H1 (cell line): ENCODE data around the gene NETO2. TPM values are rescaled to one million over a fixed set of nuclear protein-coding genes. Genes with fewer than 3 reads are reported as not detected.

Source experiments
- CTCF ChIA-PET: fragments of 300-600 bp; sonication (Branson Sonifier 250); formaldehyde crosslinking; loops from one replicate; lab custom pipeline; 2021; ENCODE audit not compliant: partially characterized antibody; lab: Charles Lee
- POLR2A ChIA-PET: fragments of 300-600 bp; sonication (Branson Sonifier 250); formaldehyde crosslinking; loops from one replicate; lab custom pipeline; 2021; ENCODE audit warnings: inconsistent platforms; ENCODE audit not compliant: partially characterized antibody; lab: Charles Lee
- DNase-seq, 2 experiments: peaks; one replicate each; pipeline versions ENCODE4 v3.0.0 to v3.0.0-alpha.2; 2010 to 2022; ENCODE audit warnings: low spot score in 2 of 2, low read depth in 1 of 2, mixed read lengths in 1 of 2
- FAIRE-seq: peaks from 2 replicates; lab custom pipeline; 2011; peaks lifted over from hg19 to GRCh38; lab: Jason Lieb, UNC
- H2AFZ ChIP-seq: 2 replicates; pipeline ENCODE4 v1.8.1; 2012; ENCODE audit warnings: low read length, inconsistent platforms
- H2AK5ac ChIP-seq: 2 replicates; pipeline ENCODE4 v1.6.1; 2013; ENCODE audit warnings: low read depth, low read length
- H2BK120ac ChIP-seq: replicated peaks from 2 replicates; pipeline ENCODE3; 2013; ENCODE audit warnings: low read depth, low read length, inconsistent platforms
- H2BK12ac ChIP-seq: 2 replicates; pipeline ENCODE4 v1.6.1; 2013; ENCODE audit warnings: low read depth, low read length
- H2BK15ac ChIP-seq: 2 replicates; pipeline ENCODE4 v1.6.1; 2013; ENCODE audit warnings: low read length
- H2BK20ac ChIP-seq: 2 replicates; pipeline ENCODE4 v1.6.1; 2013; ENCODE audit warnings: low read length
- H2BK5ac ChIP-seq: 2 replicates; pipeline ENCODE4 v1.6.1; 2013; ENCODE audit warnings: low read depth, low read length
- H3K14ac ChIP-seq: 2 replicates; pipeline ENCODE4 v1.6.1; 2013; ENCODE audit warnings: inconsistent platforms; ENCODE audit not compliant: insufficient read length
- H3K18ac ChIP-seq: 2 replicates; pipeline ENCODE4 v1.6.1; 2013; ENCODE audit warnings: low read length; ENCODE audit errors: extremely low read depth
- H3K23ac ChIP-seq: 2 replicates; pipeline ENCODE4 v1.6.1; 2013; ENCODE audit warnings: inconsistent platforms; ENCODE audit not compliant: insufficient read length
- H3K23me2 ChIP-seq: 2 replicates; pipeline ENCODE4 v1.6.1; 2013; ENCODE audit warnings: low read depth, low read length
- H3K27ac ChIP-seq: 2 replicates; pipeline ENCODE4 v1.6.1; 2011; ENCODE audit warnings: low read depth, low read length, inconsistent platforms
- H3K27me3 ChIP-seq, 4 experiments: replicated peaks in 1 of 4; 1 replicate in 1 of 4; 2 replicates in 3 of 4; pipeline versions ENCODE4 v1.6.1 to v1.8.1; 2011 to 2013; ENCODE audit warnings: low read length in 3 of 4, mild to moderate bottlenecking in 3 of 4, inconsistent platforms in 2 of 4, mixed read lengths in 2 of 4, moderate library complexity in 1 of 4; ENCODE audit not compliant: control insufficient read depth in 3 of 4, insufficient read depth in 3 of 4; ENCODE audit errors: extremely low read depth in 1 of 4
- H3K36me3 ChIP-seq, 4 experiments: 2 replicates each; pipeline versions ENCODE4 v1.6.1 to v1.8.1; 2011 to 2013; ENCODE audit warnings: mild to moderate bottlenecking in 4 of 4, low read length in 3 of 4, moderate library complexity in 2 of 4, control low read depth in 1 of 4, inconsistent platforms in 1 of 4; ENCODE audit not compliant: insufficient read depth in 4 of 4, control insufficient read depth in 2 of 4
- H3K4ac ChIP-seq: replicated peaks from 2 replicates; pipeline ENCODE3; 2013; ENCODE audit warnings: low read length, low read depth, mixed read lengths, inconsistent platforms; ENCODE audit not compliant: insufficient read length
- H3K4me1 ChIP-seq, 4 experiments: replicated peaks in 1 of 4; 1 replicate in 1 of 4; 2 replicates in 3 of 4; pipeline versions ENCODE4 v1.6.1 to v1.8.1; 2011 to 2013; ENCODE audit warnings: low read length in 3 of 4, inconsistent platforms in 2 of 4, mixed read lengths in 1 of 4; ENCODE audit not compliant: insufficient read depth in 4 of 4, control insufficient read depth in 3 of 4
- H3K4me2 ChIP-seq, 2 experiments: 2 replicates each; pipeline versions ENCODE4 v1.6.1 to v1.8.1; 2011 to 2013; ENCODE audit warnings: low read depth in 2 of 2, low read length in 2 of 2, control low read depth in 1 of 2, inconsistent platforms in 1 of 2, mild to moderate bottlenecking in 1 of 2; ENCODE audit not compliant: insufficient read depth in 1 of 2
- H3K4me3 ChIP-seq, 4 experiments: fragments of 200-600, 300-600 bp in 1 of 4; sonication (generic), shearing (Covaris generic), sonication (Bioruptor Twin) in 1 of 4; 2 replicates each; pipeline versions ENCODE4 v1.5.1 to v1.8.1; 2011 to 2016; ENCODE audit warnings: low read length in 4 of 4, low read depth in 3 of 4, control low read depth in 2 of 4, inconsistent platforms in 2 of 4, mild to moderate bottlenecking in 2 of 4, mixed read lengths in 1 of 4, moderate library complexity in 1 of 4; ENCODE audit not compliant: insufficient read depth in 2 of 4; ENCODE audit errors: extremely low read depth in 1 of 4
- H3K56ac ChIP-seq: replicated peaks from 2 replicates; pipeline ENCODE3; 2013; ENCODE audit warnings: low read depth, mild to moderate bottlenecking, mixed read lengths, low read length, inconsistent platforms; ENCODE audit not compliant: insufficient read length
- H3K79me1 ChIP-seq: 2 replicates; pipeline ENCODE4 v1.6.1; 2013; ENCODE audit warnings: low read depth, low read length, control low read depth
- H3K79me2 ChIP-seq, 2 experiments: 2 replicates each; pipeline versions ENCODE4 v1.6.1 to v1.8.1; 2012 to 2013; ENCODE audit warnings: low read length in 2 of 2, mild to moderate bottlenecking in 2 of 2, inconsistent platforms in 1 of 2; ENCODE audit not compliant: insufficient read depth in 2 of 2, control insufficient read depth in 1 of 2
- H3K9ac ChIP-seq, 4 experiments: replicated peaks in 1 of 4; 1 replicate in 1 of 4; 2 replicates in 3 of 4; pipeline versions ENCODE4 v1.6.1 to v1.8.1; 2011 to 2013; ENCODE audit warnings: low read depth in 3 of 4, low read length in 3 of 4, control low read depth in 2 of 4, mild to moderate bottlenecking in 2 of 4, moderate library complexity in 2 of 4, inconsistent platforms in 1 of 4; ENCODE audit errors: extremely low read depth in 1 of 4
- H3K9me3 ChIP-seq, 2 experiments: 2 replicates each; pipeline versions ENCODE4 v1.6.1 to v1.8.1; 2012 to 2013; ENCODE audit warnings: mild to moderate bottlenecking in 2 of 2, moderate library complexity in 2 of 2, control low read depth in 1 of 2, inconsistent platforms in 1 of 2, low read depth in 1 of 2, low read length in 1 of 2, mixed read lengths in 1 of 2; ENCODE audit not compliant: insufficient read depth in 2 of 2
- H4K20me1 ChIP-seq, 2 experiments: replicated peaks in 1 of 2; 2 replicates each; pipeline versions ENCODE3 to v1.8.1; 2011 to 2013; ENCODE audit warnings: inconsistent platforms in 2 of 2, low read length in 2 of 2, mild to moderate bottlenecking in 1 of 2; ENCODE audit not compliant: insufficient read depth in 2 of 2, control insufficient read depth in 1 of 2
- H4K5ac ChIP-seq: 2 replicates; pipeline ENCODE4 v1.6.1; 2013; ENCODE audit warnings: low read length, low read depth, mixed read lengths, inconsistent platforms; ENCODE audit not compliant: insufficient read length
- H4K8ac ChIP-seq: 2 replicates; pipeline ENCODE4 v1.8.0; 2013; ENCODE audit warnings: mild to moderate bottlenecking, moderate library complexity, low read length, inconsistent platforms; ENCODE audit not compliant: insufficient read depth; ENCODE audit errors: extremely low read depth
- H4K91ac ChIP-seq: replicated peaks from 2 replicates; pipeline ENCODE3; 2013; ENCODE audit warnings: low read length, mixed read lengths, inconsistent platforms; ENCODE audit not compliant: insufficient read length
- ATF2 ChIP-seq: IDR thresholded peaks from 2 replicates; pipeline ENCODE4 v1.6.1; 2012; ENCODE audit warnings: low read length, inconsistent platforms
- GTF2F1 ChIP-seq: IDR thresholded peaks from 2 replicates; pipeline ENCODE4 v1.6.1; 2012; ENCODE audit warnings: low read depth, low read length, improper control_type of control experiment, borderline replicate concordance
- SAP30 ChIP-seq: fragments of 300-600 bp; sonication (generic); IDR thresholded peaks from 2 replicates; pipeline ENCODE4 v1.7.1; 2012; ENCODE audit warnings: low read length, moderate library complexity, mild to moderate bottlenecking, inconsistent platforms; ENCODE audit not compliant: insufficient read depth, insufficient replicate concordance
- SIX5 ChIP-seq: IDR thresholded peaks from 2 replicates; pipeline ENCODE4 v1.6.1; 2011; ENCODE audit warnings: mild to moderate bottlenecking, low read depth, low read length
- WGBS, 2 experiments: shearing (Covaris generic) in 1 of 2; methylation state at CpG; one replicate each; pipeline versions ENCODE4 v1.1.6 to v1.1.7; 2013 to 2015; ENCODE audit warnings: low lambda C conversion rate in 2 of 2, mixed read lengths in 2 of 2, inconsistent platforms in 1 of 2, low coverage in 1 of 2, missing lambda C conversion rate in 1 of 2; ENCODE audit not compliant: insufficient replicate concordance in 2 of 2, insufficient coverage in 1 of 2, insufficient read length in 1 of 2; ENCODE audit errors: extremely low coverage in 1 of 2, missing lambda C conversion rate in 1 of 2; 5-methylcytosine and 5-hydroxymethylcytosine counted together
- polyA plus RNA-seq, 7 experiments: library from polyadenylated mRNA; depleted of rRNA in 3 of 7; stranded (reverse) in 5 of 7; unstranded in 2 of 7; fragments of >200 nt in 5 of 7; fragments of 200-250 nt in 2 of 7; gene quantifications; 1 replicate in 5 of 7; 2 replicates in 1 of 7; 4 replicates in 1 of 7; pipeline versions ENCODE4 v1.2.1 to v1.2.3, GENCODE V29; 2011 to 2013; ENCODE audit warnings: missing spikeins in 2 of 7, mixed read lengths in 2 of 7
- total RNA-seq: library from RNA; stranded (reverse); fragmentation: NEBNext Ultra II Directional; extraction: Animal tissue kit (Norgen Biotek cat#: 25700); gene quantifications from 2 replicates; pipeline ENCODE4 v1.2.1, GENCODE V29; 2021

NETO2 gene
- total and polyA plus RNA-seq, 2 of the 8 experiments (the other 6 are each of a cell fraction or from before 2014, with no cell fraction given): 9.4 to 12.5 TPM

DNA sequence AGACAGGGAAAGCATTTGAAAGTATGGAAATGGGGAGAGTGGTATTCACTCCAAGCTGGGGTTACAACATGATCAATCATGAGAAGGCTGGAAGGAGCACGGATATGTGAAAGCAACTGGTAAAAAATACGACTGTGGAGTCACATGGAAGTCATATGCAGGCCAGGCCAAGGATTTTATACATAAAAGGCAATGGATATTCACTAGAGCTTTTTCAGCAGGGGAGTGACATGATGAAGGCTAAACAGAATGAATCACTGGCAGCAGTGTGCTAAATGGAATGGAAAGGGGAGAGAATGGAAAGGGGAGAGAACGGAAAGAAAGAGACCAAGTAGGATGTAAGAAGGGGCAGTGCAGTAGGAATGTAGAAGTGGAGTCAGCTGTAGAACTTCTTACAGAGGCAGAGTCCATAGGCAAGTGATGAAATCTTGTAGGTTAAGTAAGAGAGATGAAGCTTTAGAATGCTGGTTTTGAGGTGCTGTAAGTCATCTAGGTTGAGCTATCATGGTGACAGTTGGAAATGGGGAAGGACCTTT lies 13.0 kb upstream of the NETO2 start:
- H3K23me2 ChIP-seq: no peaks in the 10 kb centered on the region; the same call in 1 of the 2 replicates
- no peak overlapping the region for H4K8ac ChIP-seq
- no peak overlapping the region for H3K56ac ChIP-seq
- no peak overlapping the region for H3K4ac ChIP-seq
- no peaks in the 10 kb centered on the region for H3K4me1 ChIP-seq
- FAIRE-seq (no peak), DNase-seq (no peak)
- H3K14ac ChIP-seq: no peak overlapping the region
- no peak overlapping the region for H3K4me3 ChIP-seq
- peaks cover 11 to 12% of the 10 kb centered on the region in 2 experiments; a peak in 3 of 4 replicates for H3K9me3 ChIP-seq
- no peak overlapping the region for H3K23ac ChIP-seq
- POLR2A ChIA-PET: no interaction called here
- no peak overlapping the region for H4K5ac ChIP-seq
- H3K9ac ChIP-seq: no peak overlapping the region
- no peaks in the 10 kb centered on the region for H4K20me1 ChIP-seq
- 96% methylated on average over 3 of the region's 3 CpGs; no CpG with 5 or more reads in 1 of the 2 experiments for WGBS, 2 experiments
- no peak overlapping the region for H2BK5ac ChIP-seq
- no peak overlapping the region for H2AFZ ChIP-seq
- H3K27ac ChIP-seq: no peak overlapping the region
- no peak overlapping the region for H2AK5ac ChIP-seq
- no peak overlapping the region for H3K18ac ChIP-seq
- no peaks in the 10 kb centered on the region for H3K79me2 ChIP-seq
- peaks cover 0 to 2% (median 0%) of the 10 kb centered on the region in 4 experiments; a peak in 2 of 8 replicates for H3K36me3 ChIP-seq
- H2BK20ac ChIP-seq: no peak overlapping the region
- H2BK120ac ChIP-seq: no peak overlapping the region
- no peak overlapping the region for H2BK15ac ChIP-seq
- no peak overlapping the region for H4K91ac ChIP-seq
- no peaks in the 10 kb centered on the region for H3K27me3 ChIP-seq
- H3K4me2 ChIP-seq: no peak overlapping the region
- no peak overlapping the region for H2BK12ac ChIP-seq
- CTCF ChIA-PET: interaction anchor here (0.8 to 2.0 kb wide), 2 partner anchors 13 to 15 kb away, joined by 3 to 7 read pairs; partner anchors contain the start of gene NETO2
- H3K79me1 ChIP-seq: no peaks in the 10 kb centered on the region
- TF ChIP-seq SAP30: no peak
- TF ChIP-seq GTF2F1: no peak
- no peak for TF ChIP-seq ATF2
- TF ChIP-seq SIX5: no peak
